ENCODE measurements around the gene IL18BP.

DNA sequence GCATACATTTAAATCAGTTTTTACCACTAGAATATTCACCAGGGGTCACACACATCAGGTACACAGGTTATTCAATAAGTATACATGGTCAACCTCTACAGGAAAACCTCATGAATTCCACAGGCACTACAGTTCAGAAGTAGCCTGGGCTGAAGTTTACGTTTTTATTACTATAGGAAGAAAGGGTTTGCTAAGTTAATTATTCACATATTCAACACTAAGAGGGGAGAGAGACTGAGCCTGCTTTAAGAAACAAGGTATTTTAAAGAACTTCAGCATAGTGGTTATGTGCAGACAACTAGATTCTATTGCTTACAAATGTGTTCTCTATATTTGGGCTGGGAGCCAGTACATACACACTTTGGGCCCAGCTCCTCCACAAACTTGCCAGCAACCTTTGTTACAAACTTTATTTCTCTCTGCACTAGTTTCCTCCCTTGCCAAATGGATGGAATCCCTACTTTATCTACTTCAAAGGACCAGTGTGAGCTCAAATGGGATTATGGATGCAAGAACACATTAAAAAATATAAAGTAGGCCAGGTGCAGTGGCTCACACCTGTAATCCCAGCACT, 31.9 kb downstream of the IL18BP start:
- TF ChIP-seq, protein P1, sequence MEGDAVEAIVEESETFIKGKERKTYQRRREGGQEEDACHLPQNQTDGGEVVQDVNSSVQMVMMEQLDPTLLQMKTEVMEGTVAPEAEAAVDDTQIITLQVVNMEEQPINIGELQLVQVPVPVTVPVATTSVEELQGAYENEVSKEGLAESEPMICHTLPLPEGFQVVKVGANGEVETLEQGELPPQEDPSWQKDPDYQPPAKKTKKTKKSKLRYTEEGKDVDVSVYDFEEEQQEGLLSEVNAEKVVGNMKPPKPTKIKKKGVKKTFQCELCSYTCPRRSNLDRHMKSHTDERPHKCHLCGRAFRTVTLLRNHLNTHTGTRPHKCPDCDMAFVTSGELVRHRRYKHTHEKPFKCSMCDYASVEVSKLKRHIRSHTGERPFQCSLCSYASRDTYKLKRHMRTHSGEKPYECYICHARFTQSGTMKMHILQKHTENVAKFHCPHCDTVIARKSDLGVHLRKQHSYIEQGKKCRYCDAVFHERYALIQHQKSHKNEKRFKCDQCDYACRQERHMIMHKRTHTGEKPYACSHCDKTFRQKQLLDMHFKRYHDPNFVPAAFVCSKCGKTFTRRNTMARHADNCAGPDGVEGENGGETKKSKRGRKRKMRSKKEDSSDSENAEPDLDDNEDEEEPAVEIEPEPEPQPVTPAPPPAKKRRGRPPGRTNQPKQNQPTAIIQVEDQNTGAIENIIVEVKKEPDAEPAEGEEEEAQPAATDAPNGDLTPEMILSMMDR (IDR thresholded peaks at IDR 0.05): no peak
- TF ChIP-seq EZH2 (IDR thresholded peaks at IDR 0.05): no peak

Data from neural progenitor cell (in vitro differentiated cells).